Fibroblast of skin of back (primary cell): Measurements from ENCODE around the gene KIF1A.

Experiments
- DNase-seq: peaks from one replicate; pipeline ENCODE4 v3.0.0-alpha.2; 2013

The KIF1A gene

DNA sequence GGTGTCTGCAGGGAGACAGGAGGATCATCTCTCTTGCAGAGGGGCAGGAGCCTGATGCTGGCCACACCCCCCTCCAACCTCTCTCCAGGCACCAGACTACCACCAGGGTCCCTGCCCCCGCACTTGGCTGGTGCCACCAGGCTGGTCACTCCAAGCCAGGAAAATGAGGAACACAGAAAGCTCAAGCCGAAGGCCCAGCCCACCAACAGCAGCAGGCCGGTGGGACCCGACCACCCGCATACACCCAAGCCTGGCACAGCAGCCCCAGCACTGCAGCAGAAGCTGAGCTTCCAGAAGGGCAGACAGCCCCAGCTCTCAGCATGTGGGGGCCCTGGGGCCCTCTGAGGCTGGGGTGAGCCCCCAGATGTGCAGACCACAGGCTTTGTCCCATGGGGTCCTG, 52.7 kb downstream of the KIF1A start:
- DNase-seq: no peak

- no peak for DNase-seq
These were observed 53.9 kb downstream of the KIF1A start for GRCh38 chr2:240766072-240766471.

DNA sequence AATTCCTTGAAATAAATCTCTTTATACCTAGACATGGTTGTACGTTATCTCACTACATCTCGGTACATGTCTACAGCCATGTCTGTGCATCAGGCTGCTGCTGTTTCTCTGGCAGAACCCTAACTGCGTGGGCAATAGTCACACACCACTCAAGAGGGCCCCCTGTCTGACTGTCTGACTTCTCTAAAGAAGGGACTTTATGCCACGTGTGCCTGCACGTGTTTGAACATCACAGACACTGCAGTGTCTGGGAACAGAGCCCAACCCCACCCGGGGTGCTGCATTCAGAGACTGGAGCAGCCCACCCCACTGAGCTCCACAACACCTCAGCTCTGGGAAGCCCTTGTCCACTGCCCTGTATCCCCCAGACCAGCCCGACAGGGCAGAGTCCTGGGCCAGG, 55.0 kb downstream of the KIF1A start:
- DNase-seq: peak; percentile 4

DNA sequence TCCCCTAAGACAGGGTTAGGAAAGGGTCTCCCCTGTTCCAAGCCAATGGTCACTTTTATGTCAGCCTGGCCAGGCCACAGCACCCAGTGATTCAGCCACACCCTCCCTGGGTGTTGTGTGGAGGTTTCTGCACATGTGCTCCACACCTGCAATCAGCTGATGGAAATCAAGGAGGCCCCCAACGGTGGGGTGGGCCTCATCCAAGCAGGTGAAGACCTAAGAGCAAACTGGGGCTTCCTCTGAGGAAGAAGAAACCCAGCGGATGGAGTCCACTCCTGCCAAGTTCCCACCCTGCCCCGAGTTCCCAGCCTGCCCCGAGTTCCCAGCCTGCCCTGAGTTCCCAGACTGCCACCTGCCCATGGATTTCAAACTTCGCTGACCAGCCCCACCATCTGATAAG, 55.4 kb downstream of the KIF1A start:
- no peak for DNase-seq

- DNase-seq: no peak
These were observed 57.0 kb downstream of the KIF1A start for GRCh38 chr2:240762971-240763370.

GRCh38 chr2:240762249-240762648, 57.8 kb downstream of the KIF1A start:
- DNase-seq: no peak

- DNase-seq: no peak
These were observed 59.3 kb downstream of the KIF1A start for GRCh38 chr2:240760576-240761246.

- no peak for DNase-seq
These were observed 59.9 kb downstream of the KIF1A start for GRCh38 chr2:240760121-240760520.

GRCh38 chr2:240759459-240759858, 60.6 kb downstream of the KIF1A start:
- DNase-seq: peak; percentile 3

- DNase-seq: no peak
These were observed 62.9 kb downstream of the KIF1A start for GRCh38 chr2:240757086-240757614.

DNA sequence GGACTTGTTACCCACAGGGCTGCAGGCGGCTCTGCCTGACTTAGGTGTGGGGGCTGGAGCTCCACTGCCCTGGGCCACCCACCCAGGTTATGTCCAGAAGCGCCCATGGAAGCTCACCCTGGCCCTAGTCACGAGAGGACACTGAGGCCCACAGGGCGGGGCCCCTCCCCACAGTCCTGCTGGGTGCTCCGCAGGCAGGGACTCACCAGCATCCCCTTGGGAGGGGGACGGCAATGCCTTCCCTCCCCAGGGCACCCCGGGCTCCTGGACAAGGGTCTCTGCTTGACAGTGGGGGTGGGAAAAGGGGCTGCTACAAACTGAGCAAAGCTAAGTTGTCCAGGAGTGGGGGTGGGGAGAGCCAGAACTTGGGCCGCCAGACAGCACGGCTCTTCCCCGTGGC, 67.8 kb downstream of the KIF1A start:
- DNase-seq: no peak

DNA sequence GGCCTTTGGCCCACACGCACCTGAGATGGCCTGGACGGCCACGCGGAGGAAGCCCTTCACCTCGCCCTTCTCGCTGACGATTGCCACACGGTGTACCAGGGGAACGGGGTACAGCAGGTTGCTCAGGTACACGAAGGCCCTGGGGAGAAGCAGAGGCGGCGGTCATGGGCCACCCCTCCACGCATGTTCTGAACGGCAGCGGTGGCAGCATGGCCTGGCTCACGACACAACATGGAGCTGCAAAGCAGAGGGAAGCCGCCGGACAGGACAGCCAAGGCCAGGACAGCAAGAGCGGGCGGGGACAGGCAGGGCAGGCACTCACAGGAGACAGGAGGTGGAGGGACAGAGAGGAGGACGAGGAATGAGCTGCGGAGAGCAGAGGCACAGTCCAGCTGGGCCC, 69.6 kb downstream of the KIF1A start:
- DNase-seq: no peak

GRCh38 chr2:240749516-240749915, 70.5 kb downstream of the KIF1A start:
- no peak for DNase-seq

- DNase-seq: no peak
These were observed 72.8 kb downstream of the KIF1A start for GRCh38 chr2:240747256-240747655.

DNA sequence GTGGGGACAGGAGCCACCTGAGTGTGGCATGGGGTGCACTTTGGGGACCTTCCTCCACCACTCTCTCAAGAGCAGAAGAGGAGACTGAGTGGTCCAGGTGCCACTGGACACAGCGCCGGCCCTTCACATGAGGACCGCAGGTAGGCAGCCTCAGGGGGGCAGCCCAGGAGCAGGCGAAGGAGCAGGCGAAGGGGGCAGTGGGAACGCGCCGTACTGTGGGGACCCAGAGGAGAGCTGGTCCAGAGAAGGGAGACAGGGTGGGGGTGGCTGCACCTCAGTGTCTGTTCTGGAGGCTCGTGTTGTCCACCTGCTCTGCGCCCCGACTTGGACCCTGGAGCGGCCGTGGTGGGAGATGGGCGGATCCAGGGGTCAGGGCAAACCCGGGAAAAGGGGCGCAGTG, 73.3 kb downstream of the KIF1A start:
- no peak for DNase-seq

DNA sequence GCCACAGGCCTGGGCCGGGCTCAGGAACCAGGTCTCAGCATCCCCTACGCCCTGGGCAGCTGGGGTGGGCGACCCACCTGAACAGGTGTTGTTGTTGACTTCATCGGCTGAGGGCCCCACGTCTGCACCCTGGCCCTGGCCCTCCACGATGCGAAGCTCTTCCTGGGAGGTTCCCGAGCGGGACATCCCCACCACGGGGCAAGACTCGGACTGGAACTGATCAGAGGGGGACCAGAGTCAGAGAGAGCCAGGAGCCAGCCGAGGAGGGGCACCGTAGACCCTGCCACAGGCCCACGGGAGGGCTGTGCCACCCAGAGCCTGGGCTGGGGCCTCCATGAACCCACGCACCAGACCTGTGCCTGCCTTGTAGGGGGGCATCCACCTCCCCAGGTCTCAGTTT, 74.1 kb downstream of the KIF1A start:
- no peak for DNase-seq

DNA sequence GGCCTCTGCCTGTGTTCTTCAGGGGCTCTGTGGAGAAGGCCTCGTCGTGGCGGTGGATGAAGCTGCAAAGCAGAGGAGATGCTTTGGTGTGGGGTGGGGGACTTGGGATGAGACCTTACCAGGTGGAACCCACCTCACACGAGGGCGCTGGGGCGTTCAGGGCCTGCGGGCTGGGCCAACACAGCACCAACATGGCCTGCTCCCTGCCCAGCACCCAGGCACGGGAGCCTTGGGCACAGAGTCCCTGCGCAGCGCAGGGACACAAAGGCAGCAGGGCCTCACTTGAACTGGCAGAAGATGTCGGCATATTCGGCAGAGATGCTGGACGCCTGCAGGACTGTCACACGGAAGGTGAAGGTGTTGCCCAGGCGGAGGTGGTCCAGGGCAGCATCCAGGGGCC, 74.6 kb downstream of the KIF1A start:
- no peak for DNase-seq

GRCh38 chr2:240742602-240743095, 77.4 kb downstream of the KIF1A start:
- DNase-seq: no peak

GRCh38 chr2:240741091-240741490, 78.9 kb downstream of the KIF1A start:
- DNase-seq: no peak

DNA sequence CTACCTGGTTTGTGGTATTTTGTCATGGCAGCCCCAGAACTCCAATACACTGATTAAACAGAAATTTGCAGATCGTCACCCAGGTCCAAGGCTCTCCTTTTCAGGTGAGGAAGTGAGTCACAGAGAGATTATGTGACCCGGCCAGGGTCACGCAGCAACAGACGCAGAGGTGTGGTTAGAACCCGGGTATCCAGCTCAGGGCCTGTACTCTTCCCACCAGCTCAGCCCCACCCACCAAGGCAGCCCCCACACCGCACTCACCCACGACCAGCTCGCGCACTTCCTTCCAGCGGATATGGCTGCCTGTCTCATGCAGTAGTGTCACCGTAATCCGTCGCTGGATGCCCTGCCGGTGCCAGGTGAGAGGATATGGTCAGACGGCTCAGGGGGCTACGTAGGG, 80.2 kb downstream of the KIF1A start:
- DNase-seq: no peak

GRCh38 chr2:240737958-240738357, 82.1 kb downstream of the KIF1A start:
- DNase-seq: no peak

DNA sequence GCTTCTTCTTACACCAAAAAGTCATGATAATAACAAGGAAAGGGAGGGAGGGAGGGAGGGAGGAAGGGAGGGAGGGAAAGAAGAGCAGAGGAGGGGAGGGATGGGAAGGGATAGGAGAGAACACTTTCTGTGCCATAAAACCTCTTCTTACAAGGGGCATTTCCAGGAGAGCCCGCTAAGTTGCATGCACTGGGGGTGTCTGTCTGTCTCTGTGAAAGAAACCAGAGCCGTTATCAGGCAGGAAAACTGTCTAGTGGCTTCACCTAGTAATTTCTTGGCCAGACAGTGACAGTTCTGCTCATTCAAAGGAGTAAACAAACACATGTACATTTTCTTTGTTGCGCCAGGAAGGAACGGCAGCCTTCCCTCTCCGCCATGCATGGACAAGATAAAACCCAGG, 82.5 kb downstream of the KIF1A start:
- DNase-seq: no peak

- no peak for DNase-seq
These were observed 83.5 kb downstream of the KIF1A start for GRCh38 chr2:240736281-240737250.

DNA sequence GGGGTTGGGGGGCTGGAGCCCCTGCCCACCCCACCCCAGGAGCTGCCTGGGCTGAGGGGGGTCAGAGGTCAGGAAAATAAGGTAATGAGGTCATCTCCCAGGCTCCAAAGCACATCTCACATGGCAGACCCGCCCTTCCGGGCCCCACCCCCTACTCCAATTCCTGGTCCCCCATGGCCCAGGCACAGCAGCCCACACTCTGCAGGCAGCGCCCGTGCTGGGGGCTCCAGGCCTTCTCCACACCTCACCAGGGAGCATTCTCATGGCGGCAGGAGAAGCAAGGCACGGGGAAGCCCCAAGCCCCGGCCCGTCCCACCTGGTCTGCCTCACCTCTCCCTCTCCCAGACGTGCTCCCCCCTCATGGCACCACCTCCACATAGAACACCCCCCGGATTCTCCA, 84.5 kb downstream of the KIF1A start:
- DNase-seq: no peak
